PC-9 (cell line): ENCODE measurements around the gene NRARP.

ENCODE experiments used
- CTCF ChIP-seq: fragments of 200-600 bp; sonication (generic); conservative IDR thresholded peaks from 2 replicates; pipeline ENCODE4 v1.6.1; 2017; ENCODE audit warnings: mixed run types, antibody characterized with exemption, mild to moderate bottlenecking, moderate library complexity
- EZH2 ChIP-seq: fragments of 200-600 bp; sonication (generic); IDR thresholded peaks from 2 replicates; pipeline ENCODE4 v1.8.0; 2017; ENCODE audit warnings: antibody characterized with exemption, low read depth

- TF ChIP-seq CTCF (no peak), EZH2 (no peak)
These were observed 2.1 kb downstream of the NRARP start for GRCh38 chr9:137299938-137300337.
